GM23248 (cell line): ENCODE results near the gene DIP2C.

Source experiments
- EZH2 ChIP-seq: fragments of 200-600 bp; sonication (generic); IDR thresholded peaks from 2 replicates; pipeline ENCODE4 v1.6.1; 2018; ENCODE audit warnings: antibody characterized with exemption, mild to moderate bottlenecking; ENCODE audit not compliant: insufficient read depth, poor library complexity, severe bottlenecking
- EZH2phosphoT487 ChIP-seq: fragments of 200-600 bp; sonication (generic); IDR thresholded peaks from 2 replicates; pipeline ENCODE4 v1.6.1; 2018; ENCODE audit warnings: antibody characterized with exemption, moderate library complexity, mild to moderate bottlenecking, low read depth; ENCODE audit not compliant: insufficient read depth

GRCh38 chr10:636769-637168 is 52.7 kb downstream of the DIP2C start:
- TF ChIP-seq EZH2 = no peak
- no peak for TF ChIP-seq EZH2phosphoT487
